ENCODE results near the gene TIAM1.

Gene TIAM1, protein sequence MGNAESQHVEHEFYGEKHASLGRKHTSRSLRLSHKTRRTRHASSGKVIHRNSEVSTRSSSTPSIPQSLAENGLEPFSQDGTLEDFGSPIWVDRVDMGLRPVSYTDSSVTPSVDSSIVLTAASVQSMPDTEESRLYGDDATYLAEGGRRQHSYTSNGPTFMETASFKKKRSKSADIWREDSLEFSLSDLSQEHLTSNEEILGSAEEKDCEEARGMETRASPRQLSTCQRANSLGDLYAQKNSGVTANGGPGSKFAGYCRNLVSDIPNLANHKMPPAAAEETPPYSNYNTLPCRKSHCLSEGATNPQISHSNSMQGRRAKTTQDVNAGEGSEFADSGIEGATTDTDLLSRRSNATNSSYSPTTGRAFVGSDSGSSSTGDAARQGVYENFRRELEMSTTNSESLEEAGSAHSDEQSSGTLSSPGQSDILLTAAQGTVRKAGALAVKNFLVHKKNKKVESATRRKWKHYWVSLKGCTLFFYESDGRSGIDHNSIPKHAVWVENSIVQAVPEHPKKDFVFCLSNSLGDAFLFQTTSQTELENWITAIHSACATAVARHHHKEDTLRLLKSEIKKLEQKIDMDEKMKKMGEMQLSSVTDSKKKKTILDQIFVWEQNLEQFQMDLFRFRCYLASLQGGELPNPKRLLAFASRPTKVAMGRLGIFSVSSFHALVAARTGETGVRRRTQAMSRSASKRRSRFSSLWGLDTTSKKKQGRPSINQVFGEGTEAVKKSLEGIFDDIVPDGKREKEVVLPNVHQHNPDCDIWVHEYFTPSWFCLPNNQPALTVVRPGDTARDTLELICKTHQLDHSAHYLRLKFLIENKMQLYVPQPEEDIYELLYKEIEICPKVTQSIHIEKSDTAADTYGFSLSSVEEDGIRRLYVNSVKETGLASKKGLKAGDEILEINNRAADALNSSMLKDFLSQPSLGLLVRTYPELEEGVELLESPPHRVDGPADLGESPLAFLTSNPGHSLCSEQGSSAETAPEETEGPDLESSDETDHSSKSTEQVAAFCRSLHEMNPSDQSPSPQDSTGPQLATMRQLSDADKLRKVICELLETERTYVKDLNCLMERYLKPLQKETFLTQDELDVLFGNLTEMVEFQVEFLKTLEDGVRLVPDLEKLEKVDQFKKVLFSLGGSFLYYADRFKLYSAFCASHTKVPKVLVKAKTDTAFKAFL (N-terminal part only)

DNA sequence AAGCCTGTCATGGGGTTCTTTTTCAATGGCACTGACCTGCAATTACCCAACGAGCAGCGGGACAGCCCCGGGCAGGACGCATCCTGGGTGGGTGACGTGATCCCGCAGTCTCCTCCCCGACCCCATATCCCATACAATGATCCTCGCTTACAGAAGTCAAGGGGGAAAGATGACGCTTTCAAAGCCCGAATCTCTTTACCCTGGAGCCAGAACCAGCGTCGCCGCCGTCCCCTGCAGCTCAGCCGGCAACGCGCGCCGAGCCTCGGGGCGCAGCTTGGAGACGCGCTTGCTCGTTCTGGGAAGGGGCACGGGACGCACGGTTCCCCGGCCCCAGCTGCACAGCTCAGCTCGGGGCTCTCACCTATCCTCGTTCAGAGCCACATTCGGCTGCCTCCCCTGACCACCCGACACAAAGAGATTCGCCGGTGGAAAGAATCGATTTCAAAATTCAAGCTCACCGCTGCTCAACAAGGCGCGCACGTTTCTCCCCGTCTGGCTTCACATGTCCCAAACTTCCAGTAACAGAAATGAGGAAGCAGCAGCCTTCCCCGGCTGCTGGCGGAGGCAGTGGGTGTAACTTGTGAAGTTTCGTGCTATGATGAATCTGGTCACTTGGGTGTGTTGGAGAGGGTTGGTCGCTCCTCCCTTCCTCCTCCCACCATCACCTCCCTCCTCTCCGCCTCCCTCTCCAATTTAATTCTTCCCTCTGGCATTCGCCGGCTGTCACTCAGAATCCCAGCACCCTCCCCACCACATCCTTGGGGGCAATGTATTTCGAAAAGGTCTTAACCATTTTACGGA lies at the start of gene TIAM1:
TSS of gene TIAM1 (minus strand) at position 582 of the 801 bp plus-strand sequence. CDS start 77,289 bp downstream, outside the sequence.
- no peak for DNase-seq (ENCODE audit: low read depth)

DNA sequence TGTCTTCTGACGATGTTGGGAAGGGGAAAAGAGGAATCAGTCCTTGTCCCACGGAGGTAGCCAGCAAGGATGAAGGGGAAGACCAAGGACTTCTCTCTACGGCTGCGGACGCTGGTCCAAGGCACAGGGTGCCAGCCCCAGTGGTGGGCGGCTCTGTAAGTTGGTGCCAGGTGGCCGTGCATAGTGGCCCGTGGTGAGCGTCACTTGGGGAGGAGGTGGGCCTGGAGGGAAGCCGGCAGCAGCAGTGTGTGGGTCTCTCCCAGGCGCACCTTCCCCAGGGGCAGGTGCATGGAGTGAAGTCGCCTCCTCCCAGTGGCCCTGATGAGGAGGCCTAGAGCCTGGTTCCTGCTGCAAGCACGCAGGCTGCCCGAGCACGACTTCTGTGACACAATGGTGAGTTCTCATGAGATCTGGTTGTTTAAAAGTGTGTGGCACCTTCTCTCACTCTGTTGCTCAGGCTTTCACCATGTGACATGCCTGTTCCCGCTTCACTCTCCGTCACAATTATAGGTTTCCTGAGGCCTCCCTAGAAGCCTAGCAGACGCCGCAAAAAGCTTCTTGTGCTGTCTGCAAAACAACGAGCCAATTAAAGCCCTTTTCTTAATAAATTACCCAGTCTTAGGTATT lies 43.6 kb upstream of the TIAM1 start:
- DNase-seq (ENCODE audit: low read depth) = no peak

DNA sequence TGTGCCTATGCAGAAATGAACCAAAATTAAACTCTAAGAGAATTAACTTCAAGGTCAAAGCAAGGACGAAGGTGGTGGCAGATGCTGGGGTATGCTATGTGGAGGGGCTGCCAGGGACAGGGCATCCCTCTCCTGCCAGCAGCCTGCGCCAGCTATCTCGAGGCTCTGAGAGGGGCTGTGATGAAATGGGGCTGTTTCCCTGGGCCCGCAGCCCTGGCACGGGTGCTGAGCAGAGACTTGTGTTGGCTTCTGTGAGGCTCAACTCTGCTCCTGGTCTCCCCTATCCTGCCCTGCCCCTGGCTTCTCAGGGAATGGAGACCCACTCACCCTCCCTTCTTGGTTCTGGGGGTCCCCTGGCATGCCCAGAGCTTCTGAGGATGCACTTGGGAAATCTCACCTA lies 41.9 kb upstream of the TIAM1 start:
- DNase-seq (ENCODE audit: low read depth) = no peak

DNA sequence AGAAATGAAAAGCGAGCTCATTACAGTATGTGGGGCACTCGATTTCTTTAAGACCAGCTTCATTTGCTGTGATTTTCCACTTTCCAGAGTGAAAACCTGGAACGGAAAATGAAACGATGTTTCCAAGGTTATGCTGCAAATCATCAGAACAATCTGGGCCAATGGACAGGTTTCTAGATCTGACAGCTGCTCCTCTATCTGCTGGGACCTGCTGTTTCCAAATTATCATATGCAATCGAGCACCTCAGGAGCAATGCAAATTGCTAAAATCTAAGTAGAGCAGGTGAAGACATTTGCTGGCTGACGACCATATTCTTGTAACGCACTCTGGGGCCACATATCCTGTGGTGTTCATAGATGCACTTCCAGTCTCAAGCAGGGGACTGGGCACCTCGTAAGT lies 39.7 kb upstream of the TIAM1 start:
- DNase-seq (ENCODE audit: low read depth) = no peak

DNA sequence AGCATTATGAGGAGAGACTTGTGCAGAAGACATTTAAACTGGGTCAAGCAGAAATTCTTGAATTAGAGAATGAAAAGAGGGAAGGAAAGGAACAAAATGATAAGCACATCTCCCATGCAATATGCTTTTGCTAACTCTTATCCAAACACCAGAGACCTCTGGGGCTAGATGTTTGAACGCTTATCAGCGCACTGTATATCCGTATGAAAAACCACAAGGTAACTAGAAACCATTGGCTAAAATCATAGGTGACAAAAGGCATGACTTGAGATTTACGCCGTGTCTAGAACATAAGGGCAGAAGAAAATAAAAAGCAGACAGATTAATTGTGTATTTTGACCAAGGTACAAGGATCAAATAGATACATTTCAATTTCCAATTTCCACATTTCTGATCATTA lies 38.0 kb upstream of the TIAM1 start:
- peak; percentile 14 for DNase-seq (ENCODE audit: low read depth)

DNA sequence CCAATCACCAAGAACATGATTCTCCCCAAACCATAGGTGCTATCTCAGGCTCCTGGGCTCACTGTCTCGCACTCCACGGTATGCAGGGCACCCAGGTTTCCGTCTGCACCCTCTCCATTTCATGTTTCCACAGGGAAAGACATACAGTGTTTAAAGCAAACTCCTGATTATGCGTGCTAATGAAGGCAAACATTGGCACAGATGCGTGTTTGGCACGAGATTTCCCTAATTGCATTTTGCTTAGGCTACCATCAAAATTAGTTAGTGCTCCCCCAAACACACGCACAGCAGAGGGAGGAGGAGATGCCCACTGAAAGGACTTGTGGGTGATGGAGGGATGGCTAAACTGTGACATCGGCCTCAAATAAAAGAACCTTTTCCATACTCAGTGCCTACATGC lies 32.2 kb upstream of the TIAM1 start:
- no peak for DNase-seq (ENCODE audit: low read depth)

DNA sequence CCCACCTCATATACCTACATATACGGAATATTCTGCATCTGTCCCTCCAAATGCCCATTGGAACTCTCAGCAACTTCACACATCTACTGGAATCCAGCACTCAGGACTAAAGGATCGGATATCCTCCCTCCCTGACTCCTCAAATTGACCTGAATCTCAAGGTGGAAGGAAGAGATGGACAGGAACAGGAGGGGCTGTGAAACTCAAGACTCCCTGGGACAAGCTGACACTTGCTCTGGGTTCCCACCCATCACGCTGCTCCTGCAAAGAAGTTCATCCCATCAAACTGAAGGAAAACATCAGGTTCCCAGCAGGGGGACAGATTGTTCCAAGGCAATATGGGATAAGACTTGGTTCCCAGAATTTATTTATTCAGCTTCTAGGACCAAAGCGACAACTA lies 30.3 kb upstream of the TIAM1 start:
- DNase-seq (ENCODE audit: low read depth) = no peak

DNA sequence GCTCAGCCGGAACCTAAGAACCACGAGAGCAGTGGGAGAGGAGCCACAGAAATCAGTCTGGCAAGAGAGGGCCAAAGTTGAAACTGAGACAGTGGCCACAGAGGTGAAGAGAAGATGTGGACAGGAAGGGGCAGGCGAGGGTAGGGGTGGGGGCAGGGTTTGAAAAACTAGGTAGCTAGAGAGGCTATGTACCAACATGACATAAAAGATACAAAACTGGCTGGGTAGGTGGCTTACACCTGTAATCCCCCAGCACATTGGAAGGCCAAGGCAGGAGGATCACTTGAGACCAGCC lies 28.4 kb upstream of the TIAM1 start:
- DNase-seq (ENCODE audit: low read depth) = no peak

DNA sequence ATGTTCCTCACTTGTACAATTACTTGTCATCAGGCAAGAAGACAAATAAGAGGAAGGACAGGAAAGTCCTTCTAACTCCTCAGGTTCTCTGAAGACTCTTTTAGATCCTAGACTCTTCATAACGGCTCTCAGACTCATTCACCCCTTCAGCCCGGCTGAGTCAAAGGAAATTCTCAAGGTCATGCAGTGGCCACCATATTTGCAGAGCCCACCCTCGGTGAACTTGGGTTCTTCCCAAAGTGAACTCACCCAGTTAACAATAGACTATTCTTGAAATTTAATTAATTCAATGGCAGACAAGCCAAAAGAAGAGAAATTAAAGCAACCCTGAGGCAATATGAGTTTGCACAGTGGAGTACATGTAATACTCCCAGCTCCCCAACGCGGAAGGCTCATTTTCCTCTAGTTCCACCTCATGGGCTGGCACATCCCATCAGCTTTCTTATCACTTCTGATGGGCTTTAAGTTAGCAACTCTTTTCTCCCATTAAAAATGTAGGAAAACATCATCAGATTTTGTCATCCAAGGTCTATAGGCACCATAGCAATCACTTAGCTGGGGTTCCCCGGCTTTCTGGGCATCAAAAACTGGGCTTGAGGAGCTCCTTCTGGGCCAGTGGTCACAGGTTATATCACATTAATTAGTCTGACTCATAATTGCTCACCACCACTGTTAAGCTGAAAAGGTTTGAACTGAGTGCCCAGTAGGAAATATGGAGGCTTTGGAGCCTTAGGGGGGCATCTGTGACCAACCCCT lies 27.8 kb upstream of the TIAM1 start:
- DNase-seq (ENCODE audit: low read depth) = no peak

DNA sequence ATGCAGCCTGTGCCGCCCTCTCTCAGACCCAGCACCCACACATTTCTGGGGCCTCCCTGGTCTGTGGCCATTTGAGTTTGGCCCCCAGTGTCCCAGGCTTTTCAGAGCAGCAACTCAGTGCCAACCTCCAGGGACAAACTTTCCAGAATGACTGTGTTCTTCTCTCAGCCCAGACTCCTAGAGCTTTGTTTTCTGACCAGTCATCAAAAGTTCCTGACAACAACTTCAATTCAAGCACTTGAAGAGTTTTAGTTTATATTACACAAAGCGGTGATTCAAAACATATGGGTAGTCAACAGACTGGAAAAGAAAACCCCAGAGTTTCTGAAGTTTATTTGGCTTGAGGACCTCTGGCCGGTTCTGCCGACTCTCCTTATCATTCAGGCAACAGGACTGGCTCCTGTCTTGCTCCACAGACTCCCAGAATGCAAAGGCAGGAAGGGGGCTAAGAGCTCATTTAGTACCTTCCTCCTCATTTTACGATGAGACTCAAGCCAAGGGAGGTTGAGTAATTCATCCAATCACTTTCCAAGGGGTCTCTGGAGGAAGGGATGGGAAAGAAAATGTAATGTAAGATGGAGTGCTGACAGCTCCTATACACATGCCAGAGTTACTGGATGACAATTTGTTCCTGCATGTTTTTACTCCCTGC lies 27.0 kb upstream of the TIAM1 start:
- DNase-seq (ENCODE audit: low read depth) = no peak

DNA sequence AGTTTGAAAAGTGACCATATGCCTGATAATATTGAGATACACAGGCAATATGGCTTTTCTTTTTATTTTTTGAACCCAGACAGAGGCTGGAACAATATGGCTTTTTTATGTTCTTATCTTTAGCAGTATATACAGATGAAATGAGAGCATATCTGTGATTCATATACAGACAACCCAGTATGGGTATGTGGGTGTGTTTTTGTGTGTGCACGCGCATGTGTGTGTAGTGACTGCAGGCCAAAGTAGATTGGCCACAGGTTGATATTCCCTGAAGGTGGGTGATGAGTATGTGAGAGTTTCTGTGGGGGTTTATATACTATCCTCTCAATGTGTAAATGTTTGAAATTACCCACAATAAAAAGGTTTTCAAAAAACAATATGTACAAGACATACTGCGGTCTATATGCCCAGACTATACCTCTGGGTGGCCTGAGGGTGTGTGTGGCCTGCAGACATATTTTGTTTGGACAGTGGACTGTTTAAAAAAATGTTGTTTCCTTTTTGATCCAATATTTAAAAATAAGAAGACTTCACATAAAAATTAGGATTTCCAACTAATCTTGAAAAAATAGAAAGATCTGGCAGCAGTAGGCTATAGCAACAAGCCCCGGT lies 26.3 kb upstream of the TIAM1 start:
- no peak for DNase-seq (ENCODE audit: low read depth)

DNA sequence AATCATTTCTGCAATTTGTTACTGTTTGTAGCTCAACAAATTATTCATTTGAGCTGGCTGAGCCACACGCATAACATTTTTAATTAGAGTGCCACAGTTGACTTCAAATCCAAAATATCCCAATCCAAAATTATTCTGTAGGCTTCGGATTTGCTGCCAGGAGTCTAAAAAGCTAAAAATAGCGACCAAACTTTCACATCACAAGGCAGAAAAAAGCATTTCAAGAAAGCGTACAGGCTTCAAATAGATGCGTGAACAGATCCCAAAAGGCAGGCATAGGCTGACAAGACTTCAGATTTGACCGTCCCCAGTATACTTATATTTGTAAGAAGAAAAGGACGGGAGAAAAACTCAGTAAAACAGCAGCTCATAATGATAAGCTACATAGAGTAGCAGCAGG lies 24.3 kb upstream of the TIAM1 start:
- DNase-seq (ENCODE audit: low read depth) = no peak

DNA sequence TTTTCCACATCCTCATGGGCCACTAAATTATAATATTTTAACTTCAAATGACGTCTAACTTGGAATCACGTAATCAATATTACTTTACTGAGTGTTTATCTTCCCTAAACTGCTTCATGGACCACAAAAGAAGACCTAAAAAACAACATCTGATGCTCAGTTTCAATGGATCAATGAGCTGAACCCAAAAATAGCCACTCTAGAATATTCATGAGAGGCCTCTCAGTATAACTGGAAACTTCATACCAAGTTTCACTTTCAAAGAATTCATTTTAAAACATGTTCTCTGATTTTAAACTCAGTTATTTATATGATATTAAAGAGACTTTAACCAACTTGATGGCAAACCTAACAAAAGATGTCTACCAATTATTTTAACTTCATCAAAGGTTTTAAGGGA lies 23.7 kb upstream of the TIAM1 start:
- DNase-seq (ENCODE audit: low read depth) = no peak

DNA sequence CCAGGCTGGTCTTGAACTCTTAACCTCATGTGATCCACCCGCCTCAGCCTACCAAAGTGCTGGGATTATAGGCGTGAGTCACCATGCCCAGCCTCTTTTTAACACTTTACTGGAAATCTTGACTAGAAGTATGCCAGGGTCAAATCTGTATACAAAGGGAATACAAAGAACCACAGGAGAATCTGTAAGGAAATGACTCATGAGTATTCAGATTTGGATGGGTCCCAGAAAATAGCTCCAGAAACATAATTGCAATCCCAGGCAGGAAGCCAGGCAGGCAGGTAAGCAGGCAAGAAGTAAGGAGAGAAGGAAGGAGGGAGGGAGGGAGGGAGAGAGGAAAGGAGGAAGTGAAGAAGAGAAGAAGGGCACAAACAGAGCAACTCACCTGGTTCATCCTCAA lies 22.8 kb upstream of the TIAM1 start:
- DNase-seq (ENCODE audit: low read depth) = no peak

DNA sequence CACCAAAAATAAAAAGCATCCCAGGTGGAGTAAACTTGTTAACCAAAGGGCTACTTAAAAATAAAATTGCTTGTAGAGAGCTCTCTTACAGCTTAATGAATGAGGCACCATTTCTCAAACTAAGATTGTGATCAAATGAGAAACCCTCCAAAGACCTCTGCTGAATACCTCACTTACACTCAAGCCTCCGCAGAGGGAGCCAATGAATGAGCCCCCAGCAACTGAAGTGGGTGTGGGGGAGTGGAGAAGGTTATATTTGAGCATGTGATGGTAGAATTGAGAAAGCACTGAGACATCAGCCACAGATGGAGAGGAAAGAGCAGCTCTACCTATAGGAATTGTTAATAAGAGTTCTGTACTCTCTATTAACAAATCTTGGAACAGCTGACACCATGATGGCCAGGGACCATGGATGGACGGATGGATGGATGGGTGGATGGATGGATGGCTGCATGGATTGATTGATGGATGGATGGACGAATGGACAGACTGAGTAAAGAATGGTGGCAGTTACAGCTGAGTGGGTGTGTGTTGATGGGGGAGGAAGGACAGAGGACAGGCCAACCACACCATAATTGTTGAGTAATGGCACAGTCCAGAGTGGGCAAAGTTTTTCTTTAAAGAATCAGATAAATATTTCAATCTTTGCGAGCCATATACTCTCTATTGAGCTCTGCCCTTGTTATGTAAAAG lies 20.3 kb upstream of the TIAM1 start:
- no peak for DNase-seq (ENCODE audit: low read depth)

DNA sequence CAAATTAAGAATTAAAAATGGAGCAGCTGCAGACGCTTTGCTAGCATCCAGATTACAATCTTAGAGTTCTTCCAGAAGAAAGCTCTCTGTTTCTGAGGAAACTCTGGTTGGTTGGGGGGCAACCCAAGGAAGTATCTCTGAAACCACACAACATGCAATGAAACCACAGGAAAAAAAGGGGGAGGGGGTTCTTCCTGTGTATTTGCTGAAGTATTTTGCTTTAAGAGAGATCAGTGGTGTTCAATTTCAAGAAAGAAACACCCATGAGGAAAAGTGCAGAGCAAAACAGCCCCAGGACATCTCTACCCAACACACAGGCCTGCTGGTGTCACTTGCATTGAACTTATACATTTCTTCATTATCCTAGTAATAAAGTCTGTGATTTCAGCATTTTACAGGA lies 19.7 kb upstream of the TIAM1 start:
- DNase-seq (ENCODE audit: low read depth) = no peak

DNA sequence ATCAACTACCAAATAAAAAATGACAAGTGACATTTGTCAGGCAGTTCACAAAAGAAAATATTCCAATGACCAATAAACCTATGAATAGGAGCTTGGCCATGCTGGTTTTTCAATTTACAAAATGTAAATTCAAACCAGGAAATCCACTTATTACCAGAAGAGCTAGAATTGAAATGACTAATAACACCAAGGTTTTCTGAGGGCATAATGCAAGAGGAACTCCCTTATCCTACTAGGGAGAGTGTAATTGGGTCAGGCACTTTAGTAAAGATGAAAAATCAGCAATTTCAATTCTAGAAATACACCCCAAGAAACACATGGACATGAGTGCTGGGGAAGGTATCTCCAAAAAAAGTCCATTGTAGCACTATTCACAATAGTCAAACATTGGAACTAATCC lies 16.7 kb upstream of the TIAM1 start:
- DNase-seq (ENCODE audit: low read depth) = no peak

DNA sequence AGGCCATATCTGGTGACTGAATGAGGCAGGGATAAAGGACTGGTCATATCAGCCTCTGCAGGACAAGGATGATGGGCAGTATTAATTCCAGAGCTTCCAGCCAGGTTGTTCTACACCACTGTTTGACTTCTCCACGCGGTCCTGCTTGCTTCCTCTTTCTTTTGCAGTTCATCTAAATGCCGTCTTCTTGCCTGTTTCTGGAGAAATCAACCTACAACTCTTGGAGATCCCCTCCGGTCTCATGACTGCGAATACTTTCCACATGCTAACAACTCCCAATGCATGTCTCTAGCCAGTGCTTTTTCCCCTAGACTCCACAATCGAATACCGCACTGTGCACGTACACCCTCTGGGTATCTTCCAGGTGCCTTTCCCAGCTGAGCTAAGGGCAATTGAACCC lies 14.1 kb upstream of the TIAM1 start:
- no peak for DNase-seq (ENCODE audit: low read depth)

DNA sequence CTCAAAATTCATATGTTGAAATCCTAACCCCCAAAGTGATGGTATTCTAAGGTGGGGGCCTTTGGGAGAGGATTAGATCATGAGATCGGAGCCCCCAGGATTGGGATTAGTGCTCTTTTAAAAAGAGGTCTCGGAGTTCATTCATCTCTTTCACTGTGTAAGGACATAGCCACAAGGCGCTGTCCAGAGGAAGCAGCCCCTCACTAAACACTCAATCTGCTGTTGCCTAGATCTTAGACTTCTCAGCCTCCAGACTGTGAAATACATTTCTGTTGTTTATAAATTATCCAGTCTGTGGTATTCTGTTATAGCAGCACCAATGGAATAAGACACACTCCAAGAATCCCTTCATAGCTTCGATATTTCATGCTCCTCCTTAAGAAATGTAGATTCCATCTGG lies 12.4 kb upstream of the TIAM1 start:
- no peak for DNase-seq (ENCODE audit: low read depth)
